ENCODE measurements around the gene SLC25A13. TPM values are rescaled to one million over a fixed set of nuclear protein-coding genes. Genes with fewer than 3 reads are reported as not detected.

Gene SLC25A13
- total and polyA plus RNA-seq, 2 of the 8 experiments (the other 6 are each of a cell fraction or from before 2014, with no cell fraction given) = 30.8 to 85.4 TPM

DNA sequence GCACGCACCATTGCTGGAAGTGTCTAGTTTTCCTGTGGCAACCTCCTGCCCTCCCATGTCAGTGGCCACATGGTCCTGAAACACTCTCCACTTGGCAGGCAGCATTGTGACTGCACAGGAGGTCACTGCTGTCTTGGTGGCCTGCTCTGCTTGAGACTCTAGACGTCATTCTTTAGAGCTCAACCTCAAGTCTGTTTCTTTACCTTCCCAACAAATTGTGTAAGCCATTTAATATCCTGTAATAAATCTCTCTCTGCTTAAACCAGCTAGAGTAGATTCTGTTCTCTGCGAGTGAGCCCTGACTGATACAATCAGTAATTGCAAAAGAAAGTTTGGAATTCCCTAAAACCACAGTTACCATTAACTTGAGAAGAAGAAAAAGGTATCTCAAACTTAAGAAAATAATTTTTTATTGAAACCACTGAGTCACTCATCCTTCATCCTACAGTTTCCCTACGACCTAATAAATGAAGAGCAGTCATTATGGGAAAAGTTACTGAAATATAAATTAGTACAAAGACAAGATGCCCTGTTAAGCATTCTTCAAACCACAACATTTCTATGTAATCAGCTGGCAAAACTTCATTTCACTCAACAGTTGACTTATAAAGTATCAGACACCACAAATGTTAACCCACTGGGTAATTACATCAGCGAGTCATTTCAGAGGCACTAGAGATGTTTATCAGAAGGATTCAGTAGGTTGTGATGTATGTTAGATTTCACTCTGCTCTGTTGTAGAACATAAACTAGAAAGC is 18.0 kb downstream of the SLC25A13 start:
- peaks cover 0 to 12% (median 8%) of the 10 kb centered on the region in 4 experiments; a peak in 6 of 7 replicates for H3K4me1 ChIP-seq (replicated peaks in 1 of 4; ENCODE audit: control insufficient read depth in 3 of 4, insufficient read depth in 4 of 4, low read length in 3 of 4)
- no peak overlapping the region for H2BK15ac ChIP-seq (ENCODE audit: low read length)
- H4K20me1 ChIP-seq (replicated peaks in 1 of 2; ENCODE audit: control insufficient read depth in 1 of 2, insufficient read depth in 2 of 2, low read length in 2 of 2) = peaks cover 7 to 10% of the 10 kb centered on the region in 2 experiments
- no peak overlapping the region for H3K4me2 ChIP-seq (ENCODE audit: insufficient read depth in 1 of 2, low read depth in 2 of 2, low read length in 2 of 2)
- H2BK12ac ChIP-seq (ENCODE audit: low read depth, low read length) = no peak overlapping the region
- H2BK5ac ChIP-seq (ENCODE audit: low read depth, low read length) = no peak overlapping the region
- H2AK5ac ChIP-seq (ENCODE audit: low read depth, low read length) = no peak overlapping the region
- H2AFZ ChIP-seq (ENCODE audit: low read length) = no peak overlapping the region
- DNase-seq (ENCODE audit: low read depth in 1 of 2, low spot score in 2 of 2) = no peak
- FAIRE-seq = no peak
- no peak overlapping the region for H3K18ac ChIP-seq (ENCODE audit: extremely low read depth, low read length)
- no peaks in the 10 kb centered on the region for H3K36me3 ChIP-seq (ENCODE audit: control insufficient read depth in 2 of 4, insufficient read depth in 4 of 4, low read length in 3 of 4)
- H2BK20ac ChIP-seq (ENCODE audit: low read length) = no peak overlapping the region
- H3K79me2 ChIP-seq (ENCODE audit: control insufficient read depth in 1 of 2, insufficient read depth in 2 of 2, low read length in 2 of 2) = peaks cover 0 to 79% of the 10 kb centered on the region in 2 experiments; a peak in 3 of 4 replicates
- H4K5ac ChIP-seq (ENCODE audit: insufficient read length, low read depth, low read length) = no peak overlapping the region
- CTCF ChIA-PET (ENCODE audit: partially characterized antibody) = interaction anchor here (1.1 to 1.4 kb wide), 2 partner anchors 16 to 125 kb away, joined by 3 read pairs; no protein-coding TSS in a partner anchor
- no peak overlapping the region for H2BK120ac ChIP-seq (replicated peaks; ENCODE audit: low read depth, low read length)
- no peak overlapping the region for H3K23ac ChIP-seq (ENCODE audit: insufficient read length)
- H3K9me3 ChIP-seq (ENCODE audit: insufficient read depth in 2 of 2, low read depth in 1 of 2, low read length in 1 of 2) = no peaks in the 10 kb centered on the region
- POLR2A ChIA-PET (ENCODE audit: partially characterized antibody) = interaction anchor here (1.8 kb wide), 1 partner anchor 8 kb away, joined by 4 read pairs; no protein-coding TSS in a partner anchor
- H3K27ac ChIP-seq (ENCODE audit: low read depth, low read length) = no peak overlapping the region
- WGBS, 2 experiments (ENCODE audit: extremely low coverage in 1 of 2, insufficient coverage in 1 of 2, insufficient read length in 1 of 2, insufficient replicate concordance in 2 of 2, low coverage in 1 of 2, low lambda C conversion rate in 2 of 2, missing lambda C conversion rate in 1 of 2) = 89% methylated on average over 5 of the region's 5 CpGs; no CpG with 5 or more reads in 1 of the 2 experiments
- H3K14ac ChIP-seq (ENCODE audit: insufficient read length) = no peak overlapping the region
- TF ChIP-seq SAP30 (IDR thresholded peaks at IDR 0.05; ENCODE audit: insufficient read depth, insufficient replicate concordance, low read length) = no peak
- TF ChIP-seq HDAC2 (IDR thresholded peaks at IDR 0.05; ENCODE audit: borderline replicate concordance in 1 of 2, low read depth in 2 of 2, low read length in 2 of 2) = no peak
- TF ChIP-seq POU5F1 (IDR thresholded peaks at IDR 0.05; ENCODE audit: low read depth, low read length) = no peak
- no peak for TF ChIP-seq SIN3A (conservative IDR thresholded peaks at IDR 0.05 in 1 of 2, IDR thresholded peaks at IDR 0.05 in 1 of 2; ENCODE audit: low read depth in 1 of 2, low read length in 2 of 2)
- no peak for TF ChIP-seq RNF2 (IDR thresholded peaks at IDR 0.05; ENCODE audit: borderline replicate concordance, low read depth, low read length, missing control alignments, poor library complexity, severe bottlenecking)
- TF ChIP-seq POLR2A (IDR thresholded peaks at IDR 0.05; ENCODE audit: control extremely low read depth in 1 of 2, low read depth in 2 of 2, low read length in 2 of 2) = no peak
- no peak for TF ChIP-seq CREB1 (IDR thresholded peaks at IDR 0.05)
- no peaks in the 10 kb centered on the region for H3K27me3 ChIP-seq (replicated peaks in 1 of 4; ENCODE audit: control insufficient read depth in 3 of 4, extremely low read depth in 1 of 4, insufficient read depth in 3 of 4, low read length in 3 of 4)
- no peak overlapping the region for H3K56ac ChIP-seq (replicated peaks; ENCODE audit: insufficient read length, low read depth, low read length)
- no peak overlapping the region for H3K4me3 ChIP-seq (ENCODE audit: extremely low read depth in 1 of 4, insufficient read depth in 2 of 4, low read depth in 3 of 4, low read length in 4 of 4)
- H4K91ac ChIP-seq (replicated peaks; ENCODE audit: insufficient read length, low read length) = no peak overlapping the region
- peaks cover 12% of the 10 kb centered on the region for H3K79me1 ChIP-seq (ENCODE audit: low read depth, low read length)
- H4K8ac ChIP-seq (ENCODE audit: extremely low read depth, insufficient read depth, low read length) = no peak overlapping the region
- H3K23me2 ChIP-seq (ENCODE audit: low read depth, low read length) = no peaks in the 10 kb centered on the region
- H3K9ac ChIP-seq (replicated peaks in 1 of 4; ENCODE audit: extremely low read depth in 1 of 4, low read depth in 3 of 4, low read length in 3 of 4) = no peak overlapping the region
- H3K4ac ChIP-seq (replicated peaks; ENCODE audit: insufficient read length, low read depth, low read length) = no peak overlapping the region

Data from H1 (cell line).